Neural crest cell (in vitro differentiated cells): ENCODE data around the gene TDRD12. TPM values are rescaled to one million over a fixed set of nuclear protein-coding genes. Genes with fewer than 3 reads are reported as not detected.

Experiments
- DNase-seq: peaks from one replicate; pipeline ENCODE4 v3.0.0; 2021; ENCODE audit warnings: low read depth, mixed read lengths, low spot score
- H3K27ac Mint-ChIP-seq: one replicate; pipeline ENCODE4 v1.8.0; 2021; ENCODE audit warnings: mild to moderate bottlenecking, mixed read lengths; ENCODE audit not compliant: unreplicated experiment
- H3K27me3 Mint-ChIP-seq: 2 replicates; pipeline ENCODE4 v1.8.0; 2021; ENCODE audit warnings: low read depth, mild to moderate bottlenecking, mixed read lengths
- H3K36me3 Mint-ChIP-seq: 2 replicates; pipeline ENCODE4 v1.8.0; 2021; ENCODE audit warnings: low read depth, mild to moderate bottlenecking, mixed read lengths
- H3K4me1 Mint-ChIP-seq: 2 replicates; pipeline ENCODE4 v1.8.0; 2021; ENCODE audit warnings: mixed read lengths
- H3K4me3 Mint-ChIP-seq: one replicate; pipeline ENCODE4 v1.8.0; 2021; ENCODE audit warnings: mild to moderate bottlenecking, mixed read lengths
- H3K9me3 Mint-ChIP-seq: 2 replicates; pipeline ENCODE4 v1.8.0; 2021; ENCODE audit warnings: mixed read lengths
- CTCF ChIP-seq: fragments of 200-600 bp; sonication (generic); conservative IDR thresholded peaks from 2 replicates; pipeline ENCODE4 v1.5.0; 2021; ENCODE audit warnings: antibody characterized with exemption, mild to moderate bottlenecking
- total RNA-seq: library from RNA; stranded (reverse); gene quantifications from 2 replicates; pipeline ENCODE4 v1.2.1, GENCODE V29; 2021

The TDRD12 gene
- total RNA-seq, 1 donor from 2014 or later = 0.21 TPM

DNA sequence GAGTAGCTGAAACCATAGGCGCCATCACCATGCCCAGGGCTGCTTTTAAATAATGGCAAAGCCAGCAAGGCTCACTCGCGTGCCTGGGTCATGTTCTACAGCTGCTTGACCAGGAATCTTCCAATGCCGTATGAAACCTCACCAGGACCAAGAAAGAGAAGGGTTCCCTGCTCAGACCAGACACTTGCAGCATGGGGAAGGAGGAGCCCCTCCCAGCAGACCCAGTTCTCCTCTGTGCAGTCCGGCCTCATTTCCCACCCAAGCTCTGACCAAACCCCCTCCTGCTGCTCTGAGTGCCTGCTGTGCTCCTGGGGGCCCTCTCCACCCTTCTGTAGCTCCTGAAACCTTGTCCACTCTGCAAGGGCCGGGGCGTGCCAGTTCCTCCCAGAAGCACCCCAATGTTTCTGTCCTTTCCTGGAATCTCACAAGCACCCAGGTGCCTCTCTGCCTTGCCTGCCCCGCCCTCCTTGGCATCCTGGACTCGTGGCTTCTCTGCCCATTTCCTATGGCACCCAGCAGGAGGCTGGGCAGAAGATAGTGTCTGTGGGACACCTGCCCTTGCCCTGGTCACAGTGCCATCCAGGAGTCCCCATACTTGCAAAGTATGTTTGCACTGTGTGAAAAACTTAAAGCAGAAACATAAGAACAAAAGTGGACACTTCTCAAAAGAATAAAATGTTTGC, 156.8 kb downstream of the TDRD12 start:
- H3K36me3 Mint-ChIP-seq = peaks cover 2% of the 10 kb centered on the region
- no peak for DNase-seq
- H3K27me3 Mint-ChIP-seq = no peaks in the 10 kb centered on the region
- H3K27ac Mint-ChIP-seq = no peak overlapping the region
- no peaks in the 10 kb centered on the region for H3K4me1 Mint-ChIP-seq
- H3K9me3 Mint-ChIP-seq = no peaks in the 10 kb centered on the region
- no peak for TF ChIP-seq CTCF
- no peak overlapping the region for H3K4me3 Mint-ChIP-seq

- no peaks in the 10 kb centered on the region for H3K4me1 Mint-ChIP-seq
- no peak for TF ChIP-seq CTCF
- no peaks in the 10 kb centered on the region for H3K27me3 Mint-ChIP-seq
- H3K36me3 Mint-ChIP-seq = peaks cover 2% of the 10 kb centered on the region
- H3K4me3 Mint-ChIP-seq = no peak overlapping the region
- H3K27ac Mint-ChIP-seq = no peak overlapping the region
- no peak for DNase-seq
- no peaks in the 10 kb centered on the region for H3K9me3 Mint-ChIP-seq
Measured at GRCh38 chr19:32876919-32877285, 157.3 kb downstream of the TDRD12 start.

Other genes starting within 250 kb of the TDRD12 start
- gene PDCD5, start 138.6 kb upstream of the TDRD12 start, total RNA-seq = 159 and 165 TPM in 2 replicates
- gene ANKRD27, start 44.6 kb upstream of the TDRD12 start, total RNA-seq = 24.5 and 25.1 TPM in 2 replicates
- not detected in 2 replicates for gene RGS9BP, start 43.9 kb upstream of the TDRD12 start, total RNA-seq
- gene NUDT19, start 27.9 kb upstream of the TDRD12 start, total RNA-seq = 11.1 and 12.5 TPM in 2 replicates
- 0.49 and 0.50 TPM in 2 replicates for gene SLC7A9, start 150.0 kb downstream of the TDRD12 start, total RNA-seq